Measurements from ENCODE around the gene WWC1. TPM values are rescaled to one million over a fixed set of nuclear protein-coding genes. Genes with fewer than 3 reads are reported as not detected.

WWC1 gene
- total and polyA plus RNA-seq, 9 of the 15 experiments (the other 6 are each of a cell fraction or from before 2014, with no cell fraction given): under 0.01 to 0.54 (median 0.42) TPM; not detected in 6

DNA sequence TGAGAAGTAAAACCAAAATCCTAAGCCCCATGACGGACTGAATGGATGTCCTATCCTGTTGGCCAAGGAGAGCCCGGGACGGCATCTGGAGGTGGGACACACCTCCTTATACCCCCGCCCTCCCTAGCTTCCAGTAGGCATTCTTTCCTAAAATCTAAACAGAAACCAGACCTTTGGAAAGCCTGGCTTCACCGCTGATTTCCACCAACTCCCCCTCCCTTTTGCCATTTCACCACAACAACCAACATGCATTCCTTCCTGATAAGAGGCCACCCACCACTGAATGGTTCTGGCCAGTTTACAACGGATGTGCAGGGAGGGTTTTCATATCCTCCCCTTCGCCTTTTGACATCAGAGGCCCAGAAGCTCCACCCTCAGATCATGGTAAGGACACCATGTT is 185.6 kb downstream of the WWC1 start (continued):
- TF ChIP-seq CREBBP (IDR thresholded peaks at IDR 0.05; ENCODE audit: low read depth, low read length) (no peak), HEY1 (CRISPR knock-in tag; IDR thresholded peaks at IDR 0.05; ENCODE audit: borderline replicate concordance) (no peak), RBFOX2 (IDR thresholded peaks at IDR 0.05; ENCODE audit: low read depth, low read length) (no peak), NBN (IDR thresholded peaks at IDR 0.05; ENCODE audit: low read depth) (no peak), CBX1 (IDR thresholded peaks at IDR 0.05; ENCODE audit: low read depth) (no peak), CGGBP1 (CRISPR knock-in tag; IDR thresholded peaks at IDR 0.05) (no peak), FOXJ3 (CRISPR knock-in tag; IDR thresholded peaks at IDR 0.05) (no peak), FOS (IDR thresholded peaks at IDR 0.05; ENCODE audit: extremely low read depth, insufficient read length) (no peak), GABPB1 (CRISPR knock-in tag; IDR thresholded peaks at IDR 0.05) (no peak), ZNF217 (CRISPR knock-in tag; IDR thresholded peaks at IDR 0.05) (no peak), ETS2 (tag; IDR thresholded peaks at IDR 0.05; ENCODE audit: borderline replicate concordance, poor library complexity, severe bottlenecking) (no peak), FOXP1 (CRISPR knock-in tag; IDR thresholded peaks at IDR 0.05) (no peak), ZNF644 (tag; IDR thresholded peaks at IDR 0.05; ENCODE audit: low read depth) (no peak), RB1 (IDR thresholded peaks at IDR 0.05; ENCODE audit: low read depth) (no peak), DPF2 (IDR thresholded peaks at IDR 0.05) (0 out of 2 replicates have a peak, but pooled peaks have one; percentile 36), POLR3A (IDR thresholded peaks at IDR 0.05; ENCODE audit: borderline replicate concordance, extremely low read depth, insufficient read depth, insufficient read length) (no peak), MBD2 (IDR thresholded peaks at IDR 0.05; ENCODE audit: borderline replicate concordance, low read depth) (no peak), ZNF12 (CRISPR knock-in tag; IDR thresholded peaks at IDR 0.05) (no peak), BMI1 (IDR thresholded peaks at IDR 0.05; ENCODE audit: low read length) (no peak), MEF2D (tag; conservative IDR thresholded peaks at IDR 0.05; ENCODE audit: low read depth) (no peak)
- TF ChIP-seq, protein P1, sequence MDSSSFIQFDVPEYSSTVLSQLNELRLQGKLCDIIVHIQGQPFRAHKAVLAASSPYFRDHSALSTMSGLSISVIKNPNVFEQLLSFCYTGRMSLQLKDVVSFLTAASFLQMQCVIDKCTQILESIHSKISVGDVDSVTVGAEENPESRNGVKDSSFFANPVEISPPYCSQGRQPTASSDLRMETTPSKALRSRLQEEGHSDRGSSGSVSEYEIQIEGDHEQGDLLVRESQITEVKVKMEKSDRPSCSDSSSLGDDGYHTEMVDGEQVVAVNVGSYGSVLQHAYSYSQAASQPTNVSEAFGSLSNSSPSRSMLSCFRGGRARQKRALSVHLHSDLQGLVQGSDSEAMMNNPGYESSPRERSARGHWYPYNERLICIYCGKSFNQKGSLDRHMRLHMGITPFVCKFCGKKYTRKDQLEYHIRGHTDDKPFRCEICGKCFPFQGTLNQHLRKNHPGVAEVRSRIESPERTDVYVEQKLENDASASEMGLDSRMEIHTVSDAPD (CRISPR knock-in tag; IDR thresholded peaks at IDR 0.05): peak; percentile 91
- TF ChIP-seq, protein P2, sequence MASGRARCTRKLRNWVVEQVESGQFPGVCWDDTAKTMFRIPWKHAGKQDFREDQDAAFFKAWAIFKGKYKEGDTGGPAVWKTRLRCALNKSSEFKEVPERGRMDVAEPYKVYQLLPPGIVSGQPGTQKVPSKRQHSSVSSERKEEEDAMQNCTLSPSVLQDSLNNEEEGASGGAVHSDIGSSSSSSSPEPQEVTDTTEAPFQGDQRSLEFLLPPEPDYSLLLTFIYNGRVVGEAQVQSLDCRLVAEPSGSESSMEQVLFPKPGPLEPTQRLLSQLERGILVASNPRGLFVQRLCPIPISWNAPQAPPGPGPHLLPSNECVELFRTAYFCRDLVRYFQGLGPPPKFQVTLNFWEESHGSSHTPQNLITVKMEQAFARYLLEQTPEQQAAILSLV (tag; IDR thresholded peaks at IDR 0.05): no peak
- TF ChIP-seq, protein P3, sequence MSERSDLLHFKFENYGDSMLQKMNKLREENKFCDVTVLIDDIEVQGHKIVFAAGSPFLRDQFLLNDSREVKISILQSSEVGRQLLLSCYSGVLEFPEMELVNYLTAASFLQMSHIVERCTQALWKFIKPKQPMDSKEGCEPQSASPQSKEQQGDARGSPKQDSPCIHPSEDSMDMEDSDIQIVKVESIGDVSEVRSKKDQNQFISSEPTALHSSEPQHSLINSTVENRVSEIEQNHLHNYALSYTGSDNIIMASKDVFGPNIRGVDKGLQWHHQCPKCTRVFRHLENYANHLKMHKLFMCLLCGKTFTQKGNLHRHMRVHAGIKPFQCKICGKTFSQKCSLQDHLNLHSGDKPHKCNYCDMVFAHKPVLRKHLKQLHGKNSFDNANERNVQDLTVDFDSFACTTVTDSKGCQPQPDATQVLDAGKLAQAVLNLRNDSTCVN (CRISPR knock-in tag; IDR thresholded peaks at IDR 0.05): no peak
- TF ChIP-seq, protein P4, sequence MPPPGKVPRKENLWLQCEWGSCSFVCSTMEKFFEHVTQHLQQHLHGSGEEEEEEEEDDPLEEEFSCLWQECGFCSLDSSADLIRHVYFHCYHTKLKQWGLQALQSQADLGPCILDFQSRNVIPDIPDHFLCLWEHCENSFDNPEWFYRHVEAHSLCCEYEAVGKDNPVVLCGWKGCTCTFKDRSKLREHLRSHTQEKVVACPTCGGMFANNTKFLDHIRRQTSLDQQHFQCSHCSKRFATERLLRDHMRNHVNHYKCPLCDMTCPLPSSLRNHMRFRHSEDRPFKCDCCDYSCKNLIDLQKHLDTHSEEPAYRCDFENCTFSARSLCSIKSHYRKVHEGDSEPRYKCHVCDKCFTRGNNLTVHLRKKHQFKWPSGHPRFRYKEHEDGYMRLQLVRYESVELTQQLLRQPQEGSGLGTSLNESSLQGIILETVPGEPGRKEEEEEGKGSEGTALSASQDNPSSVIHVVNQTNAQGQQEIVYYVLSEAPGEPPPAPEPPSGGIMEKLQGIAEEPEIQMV (tag; conservative IDR thresholded peaks at IDR 0.05; ENCODE audit: low read depth): no peak

Data from K562 (cell line).